Stimulated activated CD8-positive, alpha-beta memory T cell treated with anti-CD3 and anti-CD28 coated beads, Interleukin-15, amount 100 ng/mL, for 24 hours (primary cell): ENCODE measurements around the gene CSE1L.
"Not testable (repeated sequence)": the region's sequence is repeated elsewhere in the genome, so short reads cannot be mapped to it uniquely, and the experiment has no call there.

Experiments used
- DNase-seq: peaks from one replicate; pipeline ENCODE4 v3.0.0-alpha.2; 2020; ENCODE audit warnings: low read depth

The CSE1L gene

DNA sequence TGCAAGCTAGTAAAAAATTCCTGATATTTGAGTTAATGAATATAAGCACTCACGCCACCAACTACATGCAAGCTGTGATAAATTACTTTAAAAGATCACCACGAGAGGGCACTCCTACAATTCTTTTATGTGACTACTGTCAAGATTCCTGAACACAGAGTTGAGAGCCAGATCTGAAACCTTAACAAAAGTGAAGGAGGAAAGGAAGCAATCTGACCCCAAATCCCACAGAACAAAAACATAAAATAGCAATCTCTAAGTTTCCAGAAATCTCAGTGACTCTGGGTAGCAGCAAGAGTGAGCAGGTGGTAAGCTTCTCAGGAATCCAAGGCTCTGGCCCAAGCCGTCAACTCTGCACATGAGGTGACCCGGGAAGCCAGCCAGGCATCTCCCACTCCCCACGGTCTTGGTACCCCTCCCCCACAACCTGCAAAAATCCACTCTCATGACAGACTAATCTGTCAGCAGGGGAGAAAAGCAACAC lies 86.9 kb downstream of the CSE1L start:
- DNase-seq: no peak

DNA sequence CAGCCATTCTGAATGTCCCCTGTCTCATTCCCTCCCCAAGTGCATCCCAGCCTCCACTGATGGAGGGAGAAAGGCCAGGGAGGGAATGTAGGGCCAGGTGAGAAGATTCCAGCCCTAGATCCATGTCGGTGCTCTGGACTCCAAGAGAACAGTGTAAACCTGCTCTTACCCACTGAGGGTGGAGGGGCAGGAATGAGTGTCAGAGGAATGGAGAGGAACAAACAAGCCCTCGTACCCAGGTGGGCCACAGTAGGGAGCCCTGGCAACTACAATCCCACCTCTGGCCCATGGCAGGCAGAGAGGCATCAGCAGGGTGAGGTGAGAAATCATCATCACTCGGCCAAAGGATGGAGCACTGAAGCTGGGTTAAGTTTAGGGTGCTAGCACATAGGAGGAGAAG lies 87.5 kb downstream of the CSE1L start:
- DNase-seq: no peak

GRCh38 chr20:49134797-49135196 lies 88.7 kb downstream of the CSE1L start:
- DNase-seq: not testable (repeated sequence)

- no peak for DNase-seq
Measured at GRCh38 chr20:49136817-49137571, 90.9 kb downstream of the CSE1L start.

DNA sequence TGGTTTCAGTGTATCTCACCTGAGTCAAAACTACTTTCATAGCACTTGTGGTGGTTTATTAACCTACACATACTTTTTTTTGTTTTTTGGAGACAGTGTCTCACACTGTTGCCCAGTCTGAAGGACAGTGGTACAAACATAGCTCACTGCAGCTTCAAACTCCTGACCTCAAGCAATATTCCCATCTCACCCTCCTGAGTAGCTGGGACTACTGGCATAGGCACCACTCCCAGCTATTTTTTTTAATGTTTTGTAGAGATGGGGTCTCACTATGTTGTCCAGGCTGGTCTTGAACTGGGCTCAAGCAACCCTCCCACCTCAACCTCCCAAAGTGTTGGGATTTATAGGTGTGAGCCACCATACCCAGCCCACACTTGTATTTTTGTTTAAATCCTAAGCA lies 92.3 kb downstream of the CSE1L start:
- DNase-seq: no peak

- no peak for DNase-seq
Measured at GRCh38 chr20:49140411-49140810, 94.3 kb downstream of the CSE1L start.

DNA sequence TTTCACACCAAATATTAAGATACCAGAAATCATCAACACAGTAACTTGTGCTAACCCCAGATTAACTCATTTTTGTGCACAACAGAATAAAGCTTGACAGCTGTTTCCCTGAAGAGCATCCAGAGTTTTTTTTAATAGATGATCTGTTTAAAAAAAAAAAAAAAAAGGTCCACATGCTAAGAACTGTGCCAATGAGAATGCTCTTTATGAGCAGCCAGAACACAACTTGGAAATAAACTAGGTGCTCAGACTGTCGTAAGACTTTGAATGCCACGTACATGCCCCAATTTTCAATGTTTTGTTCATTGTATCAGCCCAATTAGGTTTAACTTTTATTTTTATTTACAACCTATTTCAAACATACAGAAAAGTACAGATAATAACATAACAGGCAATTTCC lies 94.7 kb downstream of the CSE1L start:
- no peak for DNase-seq
